Testis (tissue), 2 donors: ENCODE results near the gene KDM6A.

Source experiments
- POLR2A ChIP-seq: fragments of 450-650 bp; IDR thresholded peaks from one replicate; pipeline ENCODE4 v1.6.1; 2017; ENCODE audit warnings: antibody characterized with exemption, mild to moderate bottlenecking, moderate library complexity
- TF ChIP-seq, protein P1 (sequence below), 3 experiments: fragments of 450-650 bp in 2 of 3; fragments of 200-600 bp in 1 of 3; sonication (generic) in 1 of 3; IDR thresholded peaks; one replicate each; pipeline ENCODE4 v1.5.1; 2016 to 2019; ENCODE audit warnings: antibody characterized with exemption in 3 of 3, mild to moderate bottlenecking in 2 of 3, moderate library complexity in 1 of 3

DNA sequence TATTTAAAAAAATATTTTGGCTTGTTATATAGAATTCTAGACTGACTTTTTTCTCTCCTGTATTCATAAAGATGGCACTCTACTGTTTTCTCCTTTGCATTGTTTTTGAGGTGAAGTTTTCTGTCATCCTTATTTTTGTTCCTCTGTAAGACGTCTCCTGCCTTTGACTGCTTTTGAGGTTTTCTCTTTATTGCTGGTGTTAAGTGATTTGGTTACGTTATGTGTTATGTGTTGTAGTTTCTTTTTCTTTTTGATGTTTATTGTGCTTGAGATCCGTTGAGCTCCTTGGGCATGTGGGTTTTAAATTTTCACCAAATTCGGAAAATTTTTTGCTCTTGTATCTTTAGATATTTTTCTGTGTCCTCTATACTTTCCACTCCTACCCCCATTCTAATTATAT is 50.0 kb downstream of the KDM6A start:
- TF ChIP-seq, protein P1, sequence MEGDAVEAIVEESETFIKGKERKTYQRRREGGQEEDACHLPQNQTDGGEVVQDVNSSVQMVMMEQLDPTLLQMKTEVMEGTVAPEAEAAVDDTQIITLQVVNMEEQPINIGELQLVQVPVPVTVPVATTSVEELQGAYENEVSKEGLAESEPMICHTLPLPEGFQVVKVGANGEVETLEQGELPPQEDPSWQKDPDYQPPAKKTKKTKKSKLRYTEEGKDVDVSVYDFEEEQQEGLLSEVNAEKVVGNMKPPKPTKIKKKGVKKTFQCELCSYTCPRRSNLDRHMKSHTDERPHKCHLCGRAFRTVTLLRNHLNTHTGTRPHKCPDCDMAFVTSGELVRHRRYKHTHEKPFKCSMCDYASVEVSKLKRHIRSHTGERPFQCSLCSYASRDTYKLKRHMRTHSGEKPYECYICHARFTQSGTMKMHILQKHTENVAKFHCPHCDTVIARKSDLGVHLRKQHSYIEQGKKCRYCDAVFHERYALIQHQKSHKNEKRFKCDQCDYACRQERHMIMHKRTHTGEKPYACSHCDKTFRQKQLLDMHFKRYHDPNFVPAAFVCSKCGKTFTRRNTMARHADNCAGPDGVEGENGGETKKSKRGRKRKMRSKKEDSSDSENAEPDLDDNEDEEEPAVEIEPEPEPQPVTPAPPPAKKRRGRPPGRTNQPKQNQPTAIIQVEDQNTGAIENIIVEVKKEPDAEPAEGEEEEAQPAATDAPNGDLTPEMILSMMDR (IDR thresholded peaks at IDR 0.05) = no peak
- TF ChIP-seq POLR2A = no peak
